Ectodermal cell (in vitro differentiated cells): ENCODE results near the gene LMF1.

Source experiments
- H3K27ac ChIP-seq: 2 replicates; pipeline ENCODE4 v1.7.0; 2013; ENCODE audit warnings: mild to moderate bottlenecking, low read depth, low read length; ENCODE audit not compliant: insufficient read depth, poor library complexity, severe bottlenecking
- H3K27me3 ChIP-seq: 2 replicates; pipeline ENCODE4 v1.7.0; 2013; ENCODE audit warnings: mild to moderate bottlenecking, low read length; ENCODE audit not compliant: insufficient read depth, control insufficient read depth, poor library complexity, severe bottlenecking
- H3K36me3 ChIP-seq: one replicate; pipeline ENCODE4 v1.7.0; 2013; ENCODE audit warnings: low read length; ENCODE audit not compliant: control insufficient read depth, insufficient read depth
- H3K4me1 ChIP-seq: one replicate; pipeline ENCODE4 v1.7.0; 2013; ENCODE audit warnings: low read length; ENCODE audit not compliant: control insufficient read depth, insufficient read depth
- H3K4me3 ChIP-seq: 2 replicates; pipeline ENCODE4 v1.7.0; 2013; ENCODE audit warnings: low read depth, low read length, control low read depth; ENCODE audit not compliant: insufficient read depth
- H3K9me3 ChIP-seq: 2 replicates; pipeline ENCODE4 v1.7.0; 2013; ENCODE audit warnings: mild to moderate bottlenecking, low read length, moderate library complexity; ENCODE audit not compliant: control insufficient read depth
- WGBS, 2 experiments: methylation state at CpG; one replicate each; pipeline ENCODE4 v1.1.7; 2013; ENCODE audit warnings: missing lambda C conversion rate in 2 of 2; 5-methylcytosine and 5-hydroxymethylcytosine counted together

The LMF1 gene

GRCh38 chr16:924063-924462 is 46.7 kb downstream of the LMF1 start:
- Histone ChIP-seq H3K4me3 (no peak overlapping the region), H3K27ac (no peak overlapping the region), H3K36me3 (peaks cover 4% of the 10 kb centered on the region), H3K9me3 (no peaks in the 10 kb centered on the region), H3K4me1 (peaks cover 7% of the 10 kb centered on the region), H3K27me3 (peaks cover 3% of the 10 kb centered on the region)
- WGBS, 2 experiments: 90 to 100% methylated on average over 3 to 5 of the region's 5 CpGs

DNA sequence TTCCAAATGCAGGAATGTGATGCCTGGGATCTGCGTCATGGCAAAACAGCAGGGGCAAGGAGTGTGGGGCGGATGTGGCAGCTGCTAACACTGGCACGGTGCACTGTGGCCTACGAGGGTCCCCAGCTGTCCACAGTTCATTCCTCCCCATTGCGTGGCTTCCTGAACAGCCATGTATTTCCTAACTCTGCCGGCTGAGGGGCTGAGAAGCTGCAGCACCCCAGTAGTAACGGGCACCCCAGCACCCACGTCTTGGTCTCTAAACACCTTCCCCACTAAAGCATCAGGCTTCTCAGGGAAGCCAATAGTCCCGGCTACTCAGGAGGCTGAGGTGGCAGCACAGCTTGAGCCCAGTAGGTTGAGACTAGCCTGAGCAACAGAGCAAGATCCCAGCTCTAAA is 47.6 kb downstream of the LMF1 start:
- H3K4me1 ChIP-seq: peaks cover 7% of the 10 kb centered on the region
- no peaks in the 10 kb centered on the region for H3K27me3 ChIP-seq
- H3K36me3 ChIP-seq: peaks cover 4% of the 10 kb centered on the region
- H3K9me3 ChIP-seq: no peaks in the 10 kb centered on the region
- 95 to 96% methylated on average over 9 of the region's 9 CpGs for WGBS, 2 experiments
- no peak overlapping the region for H3K27ac ChIP-seq
- no peak overlapping the region for H3K4me3 ChIP-seq

DNA sequence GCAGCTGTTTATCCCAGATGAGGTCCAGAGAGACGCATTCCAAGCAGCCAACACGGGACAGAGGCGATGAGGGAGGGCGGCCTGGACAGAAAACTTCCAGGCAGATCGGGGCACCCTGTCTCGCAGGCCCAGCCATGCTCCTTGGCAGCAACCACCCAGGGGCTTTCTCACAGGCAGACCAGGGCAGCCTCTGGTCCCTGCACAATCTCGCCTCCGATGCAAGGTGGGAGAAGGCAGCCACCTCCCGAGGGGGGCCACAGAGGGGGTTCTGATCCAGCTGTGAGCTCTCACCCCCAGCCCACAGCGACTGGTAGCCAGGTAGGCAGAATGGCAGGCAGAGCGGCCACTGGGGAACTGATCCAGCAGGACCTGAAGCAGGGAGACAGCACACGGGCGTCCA is 48.7 kb downstream of the LMF1 start:
- 91 to 93% methylated on average over 13 of the region's 13 CpGs for WGBS, 2 experiments
- no peak overlapping the region for H3K4me3 ChIP-seq
- peaks cover 4% of the 10 kb centered on the region for H3K36me3 ChIP-seq
- peaks cover 7% of the 10 kb centered on the region for H3K4me1 ChIP-seq
- H3K9me3 ChIP-seq: no peaks in the 10 kb centered on the region
- no peaks in the 10 kb centered on the region for H3K27me3 ChIP-seq
- H3K27ac ChIP-seq: no peak overlapping the region

DNA sequence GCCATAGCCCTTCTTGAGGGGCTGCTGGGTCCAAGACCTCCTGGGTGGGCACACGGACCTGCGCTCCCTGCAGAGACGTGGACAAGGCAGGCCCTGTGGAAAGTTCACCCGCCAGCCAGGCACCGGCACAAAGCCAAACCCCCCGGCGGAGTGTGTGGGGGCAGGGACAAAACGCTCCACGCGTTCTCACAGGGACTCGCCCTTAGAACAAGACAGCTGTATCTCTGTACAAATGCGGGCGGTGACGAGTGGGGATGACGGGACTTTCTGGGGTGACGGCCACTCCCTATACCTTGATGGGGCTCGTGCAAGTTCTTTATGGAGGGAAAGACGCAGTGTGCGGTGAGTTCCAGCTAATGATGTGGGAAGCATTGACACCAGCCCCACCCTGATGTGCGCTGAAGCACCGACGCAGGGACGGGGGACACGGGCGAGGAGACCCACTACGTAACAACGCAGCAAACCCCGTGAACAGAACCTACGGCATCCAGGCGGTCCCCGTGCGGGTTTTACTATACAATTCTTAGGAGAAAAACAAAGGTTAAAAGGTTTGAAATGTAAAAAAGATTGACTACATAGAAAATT is 49.4 kb downstream of the LMF1 start:
- peaks cover 4% of the 10 kb centered on the region for H3K36me3 ChIP-seq
- H3K9me3 ChIP-seq: no peaks in the 10 kb centered on the region
- no peaks in the 10 kb centered on the region for H3K27me3 ChIP-seq
- peaks cover 7% of the 10 kb centered on the region for H3K4me1 ChIP-seq
- WGBS, 2 experiments: 89 to 91% methylated on average over 32 of the region's 32 CpGs
- H3K27ac ChIP-seq: no peak overlapping the region
- no peak overlapping the region for H3K4me3 ChIP-seq

DNA sequence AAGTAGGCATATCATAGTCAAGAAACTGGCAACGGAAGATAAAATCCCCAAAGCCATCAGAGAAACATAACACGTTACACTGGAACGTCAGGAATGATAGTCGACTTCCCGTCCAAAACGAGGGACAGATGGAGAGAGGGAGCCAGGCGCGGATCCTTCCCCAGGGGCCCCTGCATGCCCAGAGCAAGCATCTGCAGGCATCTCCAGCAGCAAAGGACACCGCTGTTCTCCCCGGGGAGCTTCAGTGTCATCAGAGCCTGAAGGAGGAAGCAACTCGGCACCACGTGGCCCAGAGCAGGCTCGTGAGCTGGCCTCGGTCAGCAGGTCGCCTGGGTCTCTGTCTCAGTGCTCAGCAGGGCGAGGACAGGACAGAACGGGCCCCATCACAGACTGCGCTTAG is 50.1 kb downstream of the LMF1 start:
- H3K9me3 ChIP-seq: no peaks in the 10 kb centered on the region
- no peak overlapping the region for H3K27ac ChIP-seq
- no peaks in the 10 kb centered on the region for H3K27me3 ChIP-seq
- peaks cover 7% of the 10 kb centered on the region for H3K4me1 ChIP-seq
- 82 to 84% methylated on average over 18 of the region's 18 CpGs for WGBS, 2 experiments
- no peak overlapping the region for H3K4me3 ChIP-seq
- no peaks in the 10 kb centered on the region for H3K36me3 ChIP-seq

- H3K27ac ChIP-seq: no peak overlapping the region
- no peaks in the 10 kb centered on the region for H3K27me3 ChIP-seq
- 85 to 90% methylated on average over 23 of the region's 23 CpGs for WGBS, 2 experiments
- peaks cover 7% of the 10 kb centered on the region for H3K4me1 ChIP-seq
- no peaks in the 10 kb centered on the region for H3K9me3 ChIP-seq
- no peaks in the 10 kb centered on the region for H3K36me3 ChIP-seq
- no peak overlapping the region for H3K4me3 ChIP-seq
These were observed 50.6 kb downstream of the LMF1 start for GRCh38 chr16:920051-920681.

- Histone ChIP-seq H3K4me1 (peaks cover 7% of the 10 kb centered on the region), H3K36me3 (no peaks in the 10 kb centered on the region), H3K27me3 (no peaks in the 10 kb centered on the region), H3K27ac (no peak overlapping the region), H3K9me3 (no peaks in the 10 kb centered on the region), H3K4me3 (no peak overlapping the region)
- WGBS, 2 experiments: 90 to 91% methylated on average over 15 of the region's 15 CpGs
These were observed 51.1 kb downstream of the LMF1 start for GRCh38 chr16:919658-920050.

DNA sequence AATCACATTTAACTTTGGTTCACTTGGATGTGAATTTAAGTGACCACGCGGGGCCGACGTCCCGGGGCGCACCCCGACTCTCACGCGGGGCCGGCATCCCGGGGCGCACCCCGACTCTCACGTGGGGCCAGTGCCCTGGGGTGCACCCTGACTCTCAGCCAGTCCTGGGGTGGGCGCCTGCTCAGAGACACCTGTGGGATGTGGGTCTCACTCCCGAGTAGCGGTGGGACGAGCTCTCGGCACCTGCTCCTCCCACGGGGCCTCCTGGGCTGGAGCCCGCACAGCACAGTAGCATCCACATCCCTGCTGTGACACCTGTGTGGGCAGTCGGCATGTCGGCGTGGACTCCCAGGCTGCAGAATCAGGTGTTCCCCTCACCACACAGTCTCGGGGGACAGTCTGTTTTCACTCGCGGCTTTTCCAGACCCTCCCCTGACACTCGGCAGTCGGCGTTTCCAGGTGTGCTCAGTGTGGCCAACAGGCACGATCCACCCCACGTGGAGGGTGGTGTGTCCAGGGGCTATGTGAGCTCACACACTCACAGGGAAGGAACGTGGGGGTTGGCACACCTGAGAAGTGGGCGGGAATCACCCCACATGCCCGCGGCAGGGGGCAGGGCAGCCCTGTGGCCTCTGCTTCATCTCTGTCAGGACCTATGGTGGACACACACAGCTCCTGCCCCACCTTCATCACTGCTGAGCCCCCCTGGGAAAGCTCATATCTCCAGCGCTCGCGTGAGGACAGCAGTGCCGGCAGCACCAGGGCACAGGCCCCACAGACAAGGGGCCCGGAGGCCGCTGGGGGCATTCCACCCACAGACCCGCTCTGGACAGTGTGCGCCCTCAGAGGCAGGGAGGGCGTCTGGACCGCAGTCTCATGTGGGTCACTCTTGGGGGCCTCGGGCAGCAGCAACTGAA is 51.8 kb downstream of the LMF1 start:
- Histone ChIP-seq H3K36me3 (no peaks in the 10 kb centered on the region), H3K27me3 (no peaks in the 10 kb centered on the region), H3K27ac (no peak overlapping the region), H3K9me3 (no peaks in the 10 kb centered on the region), H3K4me3 (no peak overlapping the region), H3K4me1 (peaks cover 7% of the 10 kb centered on the region)
- WGBS, 2 experiments: 94 to 95% methylated on average over 47 of the region's 47 CpGs

GRCh38 chr16:918068-918467 is 52.7 kb downstream of the LMF1 start:
- H3K27ac ChIP-seq: no peak overlapping the region

GRCh38 chr16:917591-918061 is 53.2 kb downstream of the LMF1 start:
- H3K4me1 ChIP-seq: peaks cover 7% of the 10 kb centered on the region
- H3K36me3 ChIP-seq: no peaks in the 10 kb centered on the region
- no peaks in the 10 kb centered on the region for H3K27me3 ChIP-seq
- H3K4me3 ChIP-seq: no peak overlapping the region
- WGBS, 2 experiments: 95 to 97% methylated on average over 21 of the region's 21 CpGs
- no peaks in the 10 kb centered on the region for H3K9me3 ChIP-seq
- no peak overlapping the region for H3K27ac ChIP-seq

More at GRCh38 chr16:918068-918467, 52.7 kb downstream of the LMF1 start:
- H3K9me3 ChIP-seq: no peaks in the 10 kb centered on the region
- no peaks in the 10 kb centered on the region for H3K27me3 ChIP-seq
- no peaks in the 10 kb centered on the region for H3K36me3 ChIP-seq
- 93 to 95% methylated on average over 20 of the region's 20 CpGs for WGBS, 2 experiments
- no peak overlapping the region for H3K4me3 ChIP-seq
- H3K4me1 ChIP-seq: peaks cover 7% of the 10 kb centered on the region
